NCI-H2029 treated with DMSO at 0.1 percent for 48 hours (cell line): ENCODE results near the gene TNNC1.

Experiments
- DNase-seq: peaks from one replicate; lab custom pipeline; 2025; lab: John Stamatoyannopoulos, UW

TNNC1 gene

GRCh38 chr3:52401551-52401950 is 52.3 kb downstream of the TNNC1 start:
- no peak for DNase-seq
